HCT116 (cell line): ENCODE results near the gene ACSF2. TPM values are rescaled to one million over a fixed set of nuclear protein-coding genes. Genes with fewer than 3 reads are reported as not detected.

ENCODE experiments used
- ATAC-seq: fragments of 200-7000 bp; cut with Tn5 transposase; 2 replicates; pipeline ENCODE4 v1.9.1; 2020; ENCODE audit warnings: mild to moderate bottlenecking, moderate library complexity
- BruUV-seq: library from RNA; stranded (reverse); fragments of 400-500 nt; replicated peaks from 2 replicates; lab custom pipeline; 2021; lab: Mats Ljungman, UMichigan
- CTCF ChIA-PET: fragments of 300-600 bp; sonication (Branson Sonifier 250); formaldehyde crosslinking; loops from one replicate; lab custom pipeline; 2021; ENCODE audit warnings: antibody characterized with exemption; lab: Charles Lee
- POLR2A ChIA-PET: fragments of 300-600, 350-600 bp; sonication (Branson Sonifier 250); formaldehyde crosslinking; loops from one replicate; lab custom pipeline; 2021; ENCODE audit warnings: antibody characterized with exemption; lab: Charles Lee
- RAD21 ChIA-PET, 2 experiments: fragments of 300-600 bp; sonication (Branson Sonifier 250); formaldehyde crosslinking; loops; one replicate each; lab custom pipeline; 2023; ENCODE audit warnings: low total read pairs in 2 of 2; ENCODE audit not compliant: uncharacterized antibody in 2 of 2, unreplicated experiment in 2 of 2, low non-redundant PET in 1 of 2; lab: Charles Lee
- DNase-seq: peaks from one replicate; pipeline ENCODE4 v3.0.0-alpha.2; 2010; ENCODE audit warnings: low read depth, low spot score
- H2AFZ ChIP-seq: fragments of 200-600 bp; shearing (Covaris generic), sonication (generic); 2 replicates; pipeline ENCODE4 v1.6.1; 2017; ENCODE audit warnings: low read depth, mixed run types, mixed read lengths, antibody characterized with exemption, low read length; ENCODE audit not compliant: poor library complexity, severe bottlenecking
- H3K27ac ChIP-seq: 2 replicates; pipeline ENCODE4 v1.5.1; 2012; ENCODE audit warnings: low read depth, low read length
- H3K27me3 ChIP-seq: fragments of 200-600 bp; sonication (generic); 2 replicates; pipeline ENCODE4 v1.6.1; 2016; ENCODE audit warnings: mixed run types, low read length, mixed read lengths; ENCODE audit not compliant: insufficient read depth
- H3K36me3 ChIP-seq, 2 experiments: fragments of 200-500 bp in 1 of 2; fragments of 200-600 bp in 1 of 2; sonication (Bioruptor generic) in 1 of 2; sonication (generic) in 1 of 2; 2 replicates each; pipeline versions ENCODE4 v1.5.1 to v1.6.1; 2014 to 2016; ENCODE audit warnings: low read length in 2 of 2, inconsistent platforms in 1 of 2, mixed read lengths in 1 of 2, mixed run types in 1 of 2; ENCODE audit not compliant: insufficient read depth in 2 of 2, control insufficient read depth in 1 of 2
- H3K4me1 ChIP-seq, 2 experiments: fragments of 200-600 bp in 1 of 2; sonication (generic) in 1 of 2; 2 replicates each; pipeline versions ENCODE4 v1.5.1 to v1.6.1; 2012 to 2017; ENCODE audit warnings: low read length in 2 of 2, inconsistent platforms in 1 of 2, mild to moderate bottlenecking in 1 of 2, mixed read lengths in 1 of 2, mixed run types in 1 of 2, moderate library complexity in 1 of 2; ENCODE audit not compliant: insufficient read depth in 2 of 2, control insufficient read depth in 1 of 2
- H3K4me2 ChIP-seq: fragments of 200-600 bp; sonication (generic); 2 replicates; pipeline ENCODE4 v1.6.1; 2017; ENCODE audit warnings: mixed run types, low read length, mixed read lengths
- H3K4me3 ChIP-seq, 2 experiments: fragments of 200-600 bp in 1 of 2; sonication (generic) in 1 of 2; replicated peaks in 1 of 2; 2 replicates each; pipeline ENCODE4 v1.5.1; 2011 to 2016; ENCODE audit warnings: low read length in 2 of 2, control low read depth in 1 of 2, low read depth in 1 of 2, mild to moderate bottlenecking in 1 of 2, mixed read lengths in 1 of 2, mixed run types in 1 of 2
- H3K79me2 ChIP-seq: fragments of 200-600 bp; sonication (generic); 2 replicates; pipeline ENCODE4 v1.6.1; 2017; ENCODE audit warnings: mild to moderate bottlenecking, mixed run types, low read length, moderate library complexity, mixed read lengths; ENCODE audit not compliant: insufficient read depth
- H3K9ac ChIP-seq: fragments of 200-600 bp; sonication (generic); 2 replicates; pipeline ENCODE4 v1.6.1; 2016; ENCODE audit warnings: low read length, mixed read lengths
- H3K9me2 ChIP-seq: fragments of 200-600 bp; sonication (generic), shearing (Covaris generic); 2 replicates; pipeline ENCODE4 v1.6.1; 2017; ENCODE audit warnings: mixed run types, mild to moderate bottlenecking, moderate library complexity; ENCODE audit not compliant: insufficient read depth
- H3K9me3 ChIP-seq, 2 experiments: fragments of 200-500 bp in 1 of 2; fragments of 200-600 bp in 1 of 2; sonication (Bioruptor generic) in 1 of 2; sonication (generic) in 1 of 2; 2 replicates each; pipeline ENCODE4 v1.6.1; 2014 to 2017; ENCODE audit warnings: low read length in 2 of 2, mixed read lengths in 2 of 2, inconsistent platforms in 1 of 2, low read depth in 1 of 2, mild to moderate bottlenecking in 1 of 2, mixed run types in 1 of 2, moderate library complexity in 1 of 2; ENCODE audit not compliant: control insufficient read depth in 1 of 2, insufficient read depth in 1 of 2
- H4K20me1 ChIP-seq: fragments of 200-600 bp; sonication (generic), shearing (Covaris generic); 2 replicates; pipeline ENCODE4 v1.6.1; 2017; ENCODE audit warnings: mixed run types, mild to moderate bottlenecking, moderate library complexity; ENCODE audit not compliant: insufficient read depth
- CBX3 ChIP-seq: IDR thresholded peaks from 2 replicates; pipeline ENCODE4 v1.6.1; 2012; ENCODE audit warnings: low read depth
- CEBPB ChIP-seq: IDR thresholded peaks from 2 replicates; pipeline ENCODE4 v1.6.1; 2012; ENCODE audit warnings: low read depth
- CTCF ChIP-seq, 3 experiments: fragments of 200-600 bp in 1 of 3; sonication (generic) in 1 of 3; IDR thresholded peaks in 2 of 3; conservative IDR thresholded peaks in 1 of 3; 2 replicates each; pipeline ENCODE4 v1.5.1; 2012 to 2017; ENCODE audit warnings: low read depth in 2 of 3, low read length in 2 of 3, antibody characterized with exemption in 1 of 3, borderline replicate concordance in 1 of 3, control low read depth in 1 of 3, mild to moderate bottlenecking in 1 of 3, mixed read lengths in 1 of 3, mixed run types in 1 of 3, moderate library complexity in 1 of 3; ENCODE audit not compliant: insufficient read depth in 1 of 3
- EZH2 ChIP-seq: fragments of 200-600 bp; sonication (generic); IDR thresholded peaks from 2 replicates; pipeline ENCODE4 v1.6.1; 2017; ENCODE audit warnings: antibody characterized with exemption, mixed run types
- EZH2phosphoT487 ChIP-seq: fragments of 200-600 bp; IDR thresholded peaks from 2 replicates; pipeline ENCODE4 v1.6.1; 2018; ENCODE audit warnings: antibody characterized with exemption, borderline replicate concordance
- MAX ChIP-seq: IDR thresholded peaks from 2 replicates; pipeline ENCODE4 v1.6.1; 2012
- POLR2A ChIP-seq: IDR thresholded peaks from 2 replicates; pipeline ENCODE4 v1.7.0; 2011; ENCODE audit warnings: borderline replicate concordance; ENCODE audit not compliant: insufficient read depth, insufficient read length; ENCODE audit errors: extremely low read depth
- POLR2AphosphoS5 ChIP-seq: IDR thresholded peaks from 2 replicates; pipeline ENCODE4 v1.6.1; 2011; ENCODE audit warnings: mild to moderate bottlenecking, low read depth, low read length, moderate library complexity
- RAD21 ChIP-seq: IDR thresholded peaks from 2 replicates; pipeline ENCODE4 v1.6.1; 2012; ENCODE audit warnings: low read depth, mild to moderate bottlenecking
- SIN3A ChIP-seq: IDR thresholded peaks from 2 replicates; pipeline ENCODE4 v1.6.1; 2012; ENCODE audit warnings: low read depth
- SP1 ChIP-seq: IDR thresholded peaks from 2 replicates; pipeline ENCODE4 v1.6.1; 2012; ENCODE audit warnings: low read depth
- TCF7L2 ChIP-seq: IDR thresholded peaks from 2 replicates; pipeline ENCODE4 v1.7.0; 2011; ENCODE audit warnings: borderline replicate concordance, inconsistent platforms; ENCODE audit not compliant: insufficient read depth, insufficient read length; ENCODE audit errors: extremely low read depth
- YY1 ChIP-seq: IDR thresholded peaks from 2 replicates; pipeline ENCODE4 v1.6.1; 2011; ENCODE audit warnings: low read length, low read depth, moderate library complexity, mild to moderate bottlenecking; ENCODE audit not compliant: insufficient replicate concordance; ENCODE audit errors: extremely low read depth
- ZBTB33 ChIP-seq: IDR thresholded peaks from 2 replicates; pipeline ENCODE4 v1.6.1; 2011; ENCODE audit warnings: mild to moderate bottlenecking, low read length, moderate library complexity; ENCODE audit not compliant: insufficient replicate concordance; ENCODE audit errors: extremely low read depth
- ZFX ChIP-seq: fragments of 450-650 bp; IDR thresholded peaks from 2 replicates; pipeline ENCODE4 v1.6.1; 2017
- ZNF274 ChIP-seq: fragments of 200-500 bp; sonication (Bioruptor generic); IDR thresholded peaks from 2 replicates; pipeline ENCODE4 v1.6.1; 2014; ENCODE audit warnings: mild to moderate bottlenecking, low read depth, low read length, inconsistent platforms
- intact Hi-C: fragments of 100-400 bp; cut with micrococcal nuclease; formaldehyde crosslinking; loops from 2 replicates; pipeline ENCODE4 v1.10.0; 2022
- total RNA-seq: library from RNA; stranded (reverse); gene quantifications from one replicate; pipeline ENCODE4 v1.2.1, GENCODE V29; 2021; ENCODE audit not compliant: unreplicated experiment

The ACSF2 gene
- total RNA-seq, 1 experiment from 2014 or later = 52.4 TPM

- Histone ChIP-seq H3K27ac (no peak overlapping the region), H3K79me2 (no peaks in the 10 kb centered on the region), H3K9me3 (no peaks in the 10 kb centered on the region), H2AFZ (no peak overlapping the region), H3K9me2 (no peaks in the 10 kb centered on the region), H4K20me1 (no peaks in the 10 kb centered on the region), H3K4me1 (peaks cover 0 to 17% of the 10 kb centered on the region in 2 experiments; a peak in 2 of 4 replicates), H3K9ac (no peak overlapping the region), H3K27me3 (no peaks in the 10 kb centered on the region), H3K4me3 (no peak overlapping the region), H3K4me2 (no peak overlapping the region), H3K36me3 (no peaks in the 10 kb centered on the region)
- ChIA-PET RAD21 (no interaction called here), CTCF (no interaction called here), POLR2A (interaction anchor here (0.9 kb wide), 1 partner anchor 14 kb away, joined by 3 read pairs; no protein-coding TSS in a partner anchor)
- BruUV-seq = no TSS peak
- TF ChIP-seq YY1 (no peak), CTCF (IDR thresholded peaks at IDR 0.05 in 2 of 3, conservative IDR thresholded peaks at IDR 0.05 in 1 of 3; ENCODE audit: borderline replicate concordance in 1 of 3, insufficient read depth in 1 of 3, low read depth in 2 of 3, low read length in 2 of 3) (no peak), MAX (no peak), ZBTB33 (no peak), TCF7L2 (no peak), ZNF274 (no peak), CBX3 (no peak), EZH2 (no peak), EZH2phosphoT487 (no peak), RAD21 (no peak), POLR2AphosphoS5 (no peak), ZFX (no peak), CEBPB (no peak), SP1 (no peak), POLR2A (no peak), SIN3A (no peak)
- intact Hi-C loops = no loop called here
- DNase-seq = no peak
- ATAC-seq = no peak
Measured at GRCh38 chr17:50514388-50514787, 88.4 kb downstream of the ACSF2 start.
